GM12892 (cell line): ENCODE data around the gene C18orf32.
"Not testable (repeated sequence)": the region's sequence is repeated elsewhere in the genome, so short reads cannot be mapped to it uniquely, and the experiment has no call there.

ENCODE experiments used
- POLR2A ChIP-seq: IDR thresholded peaks from 2 replicates; pipeline ENCODE4 v1.6.1; 2011; ENCODE audit warnings: low read depth, low read length, control low read depth
- POLR2AphosphoS5 ChIP-seq: IDR thresholded peaks from 2 replicates; pipeline ENCODE4 v1.6.1; 2011; ENCODE audit warnings: low read depth, low read length, control low read depth
- TAF1 ChIP-seq: IDR thresholded peaks from 2 replicates; pipeline ENCODE4 v1.6.1; 2011; ENCODE audit warnings: low read depth, mild to moderate bottlenecking, control low read depth, low read length, borderline replicate concordance

GRCh38 chr18:49506438-49506837 is 19.4 kb upstream of the C18orf32 start:
- TF ChIP-seq POLR2A, POLR2AphosphoS5, TAF1: not testable (repeated sequence)
